ENCODE data around the gene PAN3. TPM values are rescaled to one million over a fixed set of nuclear protein-coding genes. Genes with fewer than 3 reads are reported as not detected.

PAN3 gene
- total and polyA plus RNA-seq, 2 donors (not counting 1 experiment from before 2014, with no cell fraction given) = 13.9 to 18.5 TPM

DNA sequence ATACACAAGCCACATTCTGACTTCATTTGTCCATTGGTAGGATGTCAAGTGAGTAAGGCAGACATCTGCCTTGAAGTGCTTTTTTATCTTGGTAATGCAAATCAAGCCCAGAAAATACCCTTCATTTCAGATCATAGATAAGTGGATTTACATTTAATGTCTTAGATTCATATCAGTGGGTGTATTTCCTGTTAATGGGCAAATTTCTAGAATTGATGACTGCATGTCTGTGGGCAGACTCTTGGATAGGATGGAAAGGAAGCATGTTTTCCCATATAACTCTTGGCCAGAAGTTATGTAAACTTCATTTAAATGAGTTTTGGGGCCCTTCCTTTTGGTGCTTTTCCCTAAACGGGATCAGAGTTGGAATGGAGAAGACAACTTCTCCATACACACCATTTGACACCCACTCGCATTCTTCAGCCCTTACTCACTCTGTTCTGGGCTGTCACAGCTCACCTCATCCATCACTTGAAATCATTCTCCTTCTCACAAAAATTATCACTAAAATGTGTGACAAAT is 202.0 kb downstream of the PAN3 start:
- Histone ChIP-seq H3K9ac (ENCODE audit: insufficient read depth, low read length) (no peak overlapping the region), H3K79me2 (ENCODE audit: control insufficient read depth, insufficient read depth, low read length) (no peaks in the 10 kb centered on the region), H4K20me1 (ENCODE audit: control insufficient read depth, extremely low read depth, insufficient read depth, low read length) (no peaks in the 10 kb centered on the region), H3K4me1 (ENCODE audit: control insufficient read depth, extremely low read depth, insufficient read depth, low read length) (peaks cover 9% of the 10 kb centered on the region), H3K27me3 (ENCODE audit: control insufficient read depth, insufficient read depth, low read length) (no peaks in the 10 kb centered on the region), H3K36me3 (ENCODE audit: control insufficient read depth, insufficient read depth, low read length) (no peaks in the 10 kb centered on the region), H3K27ac (ENCODE audit: insufficient read depth, low read length) (no peak overlapping the region), H3K4me2 (ENCODE audit: extremely low read depth, insufficient read depth, low read length) (no peak overlapping the region), H3K9me3 (ENCODE audit: control insufficient read depth, insufficient read depth, low read depth, low read length) (no peaks in the 10 kb centered on the region), H3K4me3 (replicated peaks in 1 of 4; ENCODE audit: control extremely low read depth in 1 of 4, insufficient read depth in 1 of 4, low read depth in 3 of 4, low read length in 4 of 4) (no peak overlapping the region), H2AFZ (ENCODE audit: low read length) (no peak overlapping the region)
- TF ChIP-seq, protein P1, sequence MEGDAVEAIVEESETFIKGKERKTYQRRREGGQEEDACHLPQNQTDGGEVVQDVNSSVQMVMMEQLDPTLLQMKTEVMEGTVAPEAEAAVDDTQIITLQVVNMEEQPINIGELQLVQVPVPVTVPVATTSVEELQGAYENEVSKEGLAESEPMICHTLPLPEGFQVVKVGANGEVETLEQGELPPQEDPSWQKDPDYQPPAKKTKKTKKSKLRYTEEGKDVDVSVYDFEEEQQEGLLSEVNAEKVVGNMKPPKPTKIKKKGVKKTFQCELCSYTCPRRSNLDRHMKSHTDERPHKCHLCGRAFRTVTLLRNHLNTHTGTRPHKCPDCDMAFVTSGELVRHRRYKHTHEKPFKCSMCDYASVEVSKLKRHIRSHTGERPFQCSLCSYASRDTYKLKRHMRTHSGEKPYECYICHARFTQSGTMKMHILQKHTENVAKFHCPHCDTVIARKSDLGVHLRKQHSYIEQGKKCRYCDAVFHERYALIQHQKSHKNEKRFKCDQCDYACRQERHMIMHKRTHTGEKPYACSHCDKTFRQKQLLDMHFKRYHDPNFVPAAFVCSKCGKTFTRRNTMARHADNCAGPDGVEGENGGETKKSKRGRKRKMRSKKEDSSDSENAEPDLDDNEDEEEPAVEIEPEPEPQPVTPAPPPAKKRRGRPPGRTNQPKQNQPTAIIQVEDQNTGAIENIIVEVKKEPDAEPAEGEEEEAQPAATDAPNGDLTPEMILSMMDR (conservative IDR thresholded peaks at IDR 0.05 in 1 of 2, IDR thresholded peaks at IDR 0.05 in 1 of 2; ENCODE audit: low read depth in 1 of 2, low read length in 2 of 2) = no peak
- no peak for TF ChIP-seq EZH2 (IDR thresholded peaks at IDR 0.05; ENCODE audit: low read length, missing control alignments)
- DNase-seq (ENCODE audit: low read depth in 2 of 2) = peak in 1 of 2 donors; percentile 84

DNA sequence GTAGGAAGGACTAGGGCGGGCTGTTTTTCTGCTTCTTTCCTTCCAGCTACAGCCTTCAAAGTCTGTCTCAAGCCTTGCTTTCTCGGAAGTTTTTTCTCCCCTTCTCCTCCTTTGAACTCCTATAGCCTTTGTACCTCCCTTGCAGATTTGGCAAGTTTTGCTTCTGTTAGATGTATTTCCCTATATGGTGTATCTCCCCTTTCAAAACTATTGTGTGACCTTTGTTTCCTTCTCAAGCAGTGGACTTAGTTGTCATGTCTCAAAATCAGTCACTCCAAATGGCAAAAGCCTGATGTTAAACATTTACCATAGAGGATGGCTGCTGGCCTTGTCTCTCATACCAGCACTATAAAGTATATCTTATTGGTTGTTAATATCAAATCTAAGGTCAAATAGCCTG is 203.9 kb downstream of the PAN3 start:
- H3K4me1 ChIP-seq (ENCODE audit: control insufficient read depth, extremely low read depth, insufficient read depth, low read length) = peaks cover 9% of the 10 kb centered on the region

DNA sequence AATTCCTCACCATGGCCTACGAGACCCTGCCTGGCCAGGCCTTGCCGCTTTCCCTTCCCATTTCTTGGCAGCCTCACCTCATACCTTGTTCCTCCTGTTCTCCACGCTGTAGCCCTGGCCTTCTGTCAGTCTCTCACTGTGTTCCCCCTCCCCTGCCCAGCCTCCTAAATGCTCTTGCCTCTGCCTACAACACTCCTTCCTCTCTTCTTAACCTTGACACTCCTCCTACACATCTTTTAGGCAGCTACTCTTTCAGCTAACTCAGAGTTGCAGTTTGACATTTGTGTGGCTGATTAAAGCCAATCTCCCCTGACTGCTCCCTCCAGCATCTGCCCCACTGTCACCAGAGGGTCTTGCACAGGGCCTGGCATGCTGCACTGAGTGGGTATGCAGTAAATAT is 205.8 kb downstream of the PAN3 start:
- no peaks in the 10 kb centered on the region for H3K9me3 ChIP-seq (ENCODE audit: control insufficient read depth, insufficient read depth, low read depth, low read length)
- H3K4me3 ChIP-seq (replicated peaks in 1 of 4; ENCODE audit: control extremely low read depth in 1 of 4, insufficient read depth in 1 of 4, low read depth in 3 of 4, low read length in 4 of 4) = no peak overlapping the region
- no peak overlapping the region for H3K9ac ChIP-seq (ENCODE audit: insufficient read depth, low read length)
- DNase-seq (ENCODE audit: low read depth in 2 of 2) = no peak
- no peaks in the 10 kb centered on the region for H3K36me3 ChIP-seq (ENCODE audit: control insufficient read depth, insufficient read depth, low read length)
- no peaks in the 10 kb centered on the region for H3K27me3 ChIP-seq (ENCODE audit: control insufficient read depth, insufficient read depth, low read length)
- H2AFZ ChIP-seq (ENCODE audit: low read length) = no peak overlapping the region
- H3K4me1 ChIP-seq (ENCODE audit: control insufficient read depth, extremely low read depth, insufficient read depth, low read length) = peaks cover 2% of the 10 kb centered on the region
- no peaks in the 10 kb centered on the region for H4K20me1 ChIP-seq (ENCODE audit: control insufficient read depth, extremely low read depth, insufficient read depth, low read length)
- H3K4me2 ChIP-seq (ENCODE audit: extremely low read depth, insufficient read depth, low read length) = no peak overlapping the region
- H3K27ac ChIP-seq (ENCODE audit: insufficient read depth, low read length) = no peak overlapping the region
- no peaks in the 10 kb centered on the region for H3K79me2 ChIP-seq (ENCODE audit: control insufficient read depth, insufficient read depth, low read length)
- no peak for TF ChIP-seq EZH2 (IDR thresholded peaks at IDR 0.05; ENCODE audit: low read length, missing control alignments)
- TF ChIP-seq, protein P1 (conservative IDR thresholded peaks at IDR 0.05 in 1 of 2, IDR thresholded peaks at IDR 0.05 in 1 of 2; ENCODE audit: low read depth in 1 of 2, low read length in 2 of 2) = no peak

More for the DNA sequence above, 203.9 kb downstream of the PAN3 start:
- Histone ChIP-seq H2AFZ (ENCODE audit: low read length) (no peak overlapping the region), H3K4me3 (replicated peaks in 1 of 4; ENCODE audit: control extremely low read depth in 1 of 4, insufficient read depth in 1 of 4, low read depth in 3 of 4, low read length in 4 of 4) (no peak overlapping the region), H3K9me3 (ENCODE audit: control insufficient read depth, insufficient read depth, low read depth, low read length) (no peaks in the 10 kb centered on the region), H3K27me3 (ENCODE audit: control insufficient read depth, insufficient read depth, low read length) (no peaks in the 10 kb centered on the region), H3K4me2 (ENCODE audit: extremely low read depth, insufficient read depth, low read length) (no peak overlapping the region), H3K36me3 (ENCODE audit: control insufficient read depth, insufficient read depth, low read length) (no peaks in the 10 kb centered on the region), H3K27ac (ENCODE audit: insufficient read depth, low read length) (no peak overlapping the region), H4K20me1 (ENCODE audit: control insufficient read depth, extremely low read depth, insufficient read depth, low read length) (no peaks in the 10 kb centered on the region), H3K9ac (ENCODE audit: insufficient read depth, low read length) (no peak overlapping the region), H3K79me2 (ENCODE audit: control insufficient read depth, insufficient read depth, low read length) (no peaks in the 10 kb centered on the region)
- no peak for DNase-seq (ENCODE audit: low read depth in 2 of 2)
- no peak for TF ChIP-seq EZH2 (IDR thresholded peaks at IDR 0.05; ENCODE audit: low read length, missing control alignments)
- TF ChIP-seq, protein P1 (conservative IDR thresholded peaks at IDR 0.05 in 1 of 2, IDR thresholded peaks at IDR 0.05 in 1 of 2; ENCODE audit: low read depth in 1 of 2, low read length in 2 of 2) = no peak

Other genes with a start within 250 kb of the PAN3 start
- gene PDX1, start 218.5 kb upstream of the PAN3 start, total RNA-seq = not detected in 2 replicates
- not detected in 2 replicates for gene PDX1, start 218.5 kb upstream of the PAN3 start, polyA plus RNA-seq
- gene CDX2, start 169.2 kb upstream of the PAN3 start, total RNA-seq = not detected in 2 replicates
- gene CDX2, start 169.2 kb upstream of the PAN3 start, polyA plus RNA-seq = not detected in 2 replicates
- gene URAD, start 149.9 kb upstream of the PAN3 start, total RNA-seq = not detected in 2 replicates
- not detected in 2 replicates for gene URAD, start 149.9 kb upstream of the PAN3 start, polyA plus RNA-seq
- not detected in 2 replicates for gene FLT3, start 38.0 kb upstream of the PAN3 start, total RNA-seq
- gene FLT3, start 38.0 kb upstream of the PAN3 start, polyA plus RNA-seq = not detected in 2 replicates